SK-N-MC (cell line): Measurements from ENCODE around the gene TAGLN3.

Source experiments
- DNase-seq: peaks from one replicate; pipeline ENCODE4 v3.0.0-alpha.2; 2011; ENCODE audit warnings: low read depth, low spot score
- H3K27ac ChIP-seq: fragments of 200-600 bp; sonication (generic); 2 replicates; pipeline ENCODE4 v1.5.1; 2016; ENCODE audit warnings: mixed run types
- H3K36me3 ChIP-seq: fragments of 200-600 bp; sonication (generic); 2 replicates; pipeline ENCODE4 v1.6.1; 2017; ENCODE audit warnings: antibody characterized with exemption, low read length, mixed read lengths; ENCODE audit not compliant: insufficient read depth
- H3K4me3 ChIP-seq: fragments of 200-600 bp; sonication (generic); 2 replicates; pipeline ENCODE4 v1.5.1; 2016
- H3K9ac ChIP-seq: fragments of 200-600 bp; sonication (generic); 2 replicates; pipeline ENCODE4 v1.8.0; 2017; ENCODE audit warnings: mixed run types, mixed read lengths; ENCODE audit not compliant: insufficient read length
- H3K9me3 ChIP-seq: fragments of 200-600 bp; sonication (generic); 2 replicates; pipeline ENCODE4 v1.6.1; 2017; ENCODE audit warnings: low read depth, mild to moderate bottlenecking, antibody characterized with exemption, low read length, moderate library complexity, mixed read lengths
- EZH2 ChIP-seq: fragments of 200-600 bp; sonication (generic); IDR thresholded peaks from one replicate; pipeline ENCODE4 v1.6.1; 2017; ENCODE audit warnings: antibody characterized with exemption
- FOXP2 ChIP-seq: optimal IDR thresholded peaks from 2 replicates; pipeline ENCODE3; 2011; ENCODE audit warnings: mild to moderate bottlenecking, moderate library complexity; ENCODE audit not compliant: insufficient read depth; ENCODE audit errors: extremely low read length, control extremely low read depth
- POLR2AphosphoS5 ChIP-seq: IDR thresholded peaks from 2 replicates; pipeline ENCODE4 v1.6.1; 2012; ENCODE audit warnings: mild to moderate bottlenecking, low read depth, low read length, borderline replicate concordance

TAGLN3 gene

DNA sequence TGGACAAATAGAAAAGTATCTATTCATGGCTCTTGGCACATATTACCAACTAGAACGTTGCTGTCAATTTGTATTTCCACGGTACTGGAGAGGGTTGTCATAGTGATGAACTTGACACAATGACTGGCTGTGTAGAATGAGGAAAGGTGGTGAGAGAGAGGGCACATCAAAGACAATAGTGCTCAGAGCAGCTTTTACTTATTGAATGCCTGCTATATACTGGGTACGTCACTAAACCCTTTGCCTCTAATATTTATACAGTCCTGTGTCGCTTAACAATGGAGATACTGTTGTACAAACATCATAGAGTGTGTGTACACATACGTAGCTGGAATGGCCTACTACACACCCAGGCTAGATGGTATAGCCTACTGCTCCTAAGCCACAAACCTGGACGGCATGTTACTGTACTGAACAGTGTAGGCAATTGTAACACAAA lies 44.1 kb downstream of the TAGLN3 start:
- Histone ChIP-seq H3K9me3 (no peaks in the 10 kb centered on the region), H3K27ac (no peak overlapping the region), H3K36me3 (no peaks in the 10 kb centered on the region), H3K9ac (no peak overlapping the region), H3K4me3 (no peak overlapping the region)
- DNase-seq, result no peak
- TF ChIP-seq FOXP2 (no peak), POLR2AphosphoS5 (no peak), EZH2 (no peak)

DNA sequence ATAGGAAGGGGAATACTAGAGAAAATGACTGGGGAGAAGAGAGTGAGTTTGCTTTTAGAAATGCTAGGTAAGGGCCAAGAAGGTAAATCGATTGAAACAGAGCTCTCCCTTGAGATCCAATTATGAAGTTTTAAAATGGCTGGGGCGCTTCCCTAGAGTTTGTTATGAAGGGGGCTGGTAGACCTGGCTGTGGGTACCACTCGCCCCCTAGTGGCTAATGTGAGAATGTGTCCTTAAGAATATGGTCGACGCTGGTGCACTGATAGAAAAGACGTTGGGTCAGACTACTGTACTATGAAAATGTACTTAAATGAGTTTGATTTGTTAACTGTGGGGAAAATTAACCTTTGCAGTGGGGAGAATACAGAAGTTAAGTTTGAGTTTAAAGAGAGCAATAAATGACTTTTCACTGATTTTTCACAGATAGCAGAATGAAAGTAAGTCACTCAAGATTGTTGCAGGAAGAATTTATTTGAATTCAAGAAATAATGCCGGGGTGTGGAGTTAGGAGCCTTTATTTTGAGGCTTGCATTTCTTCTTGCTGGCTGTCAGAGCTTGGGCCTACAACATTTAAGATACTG lies 45.0 kb downstream of the TAGLN3 start:
- Histone ChIP-seq H3K27ac (no peak overlapping the region), H3K9me3 (no peaks in the 10 kb centered on the region), H3K36me3 (no peaks in the 10 kb centered on the region), H3K4me3 (peak overlapping the region; percentile 54), H3K9ac (no peak overlapping the region)
- TF ChIP-seq EZH2, result no peak
- TF ChIP-seq POLR2AphosphoS5, result no peak
- DNase-seq, result peak; percentile 18

DNA sequence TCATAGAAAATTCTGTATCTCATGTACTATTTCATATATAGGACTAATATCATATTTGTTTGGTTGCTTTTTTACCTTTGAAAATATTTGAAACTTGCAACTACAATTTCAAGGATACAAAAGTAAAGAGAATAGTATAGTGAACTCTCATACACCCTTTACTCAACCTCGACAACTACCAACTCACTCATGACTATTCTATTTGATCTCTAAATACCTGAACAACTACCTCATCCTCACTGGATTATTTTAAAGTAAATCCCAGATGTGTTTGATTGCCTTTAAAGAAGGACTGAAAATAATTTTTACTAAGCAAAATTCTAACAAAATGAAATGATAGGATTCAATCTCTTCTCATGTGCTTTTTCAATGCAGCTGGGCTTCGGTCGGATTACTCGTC lies 47.9 kb downstream of the TAGLN3 start:
- Histone ChIP-seq H3K36me3 (no peaks in the 10 kb centered on the region), H3K27ac (no peak overlapping the region), H3K9me3 (no peaks in the 10 kb centered on the region), H3K9ac (no peak overlapping the region), H3K4me3 (no peak overlapping the region)
- TF ChIP-seq POLR2AphosphoS5, result no peak
- no peak for TF ChIP-seq EZH2
- no peak for TF ChIP-seq FOXP2
- no peak for DNase-seq

DNA sequence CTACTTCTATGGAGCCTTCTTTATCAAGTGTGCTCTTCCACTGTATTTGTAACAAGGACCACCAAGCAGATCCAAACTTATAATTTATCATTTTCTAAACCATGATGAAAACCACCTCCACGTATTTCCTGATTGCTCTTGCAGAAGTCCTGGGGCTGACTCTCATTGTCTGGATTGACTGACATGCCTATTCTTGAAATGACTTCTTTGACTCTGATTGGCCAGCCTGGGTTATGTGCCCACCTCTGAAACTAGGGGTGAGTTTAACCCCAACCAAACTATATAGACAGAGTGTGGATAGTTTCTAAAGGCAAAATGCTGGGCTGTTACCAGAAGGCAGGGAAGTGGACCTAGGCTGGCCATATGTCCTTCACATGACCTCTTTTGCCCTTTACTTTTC lies 48.5 kb downstream of the TAGLN3 start:
- Histone ChIP-seq H3K4me3 (no peak overlapping the region), H3K9ac (no peak overlapping the region), H3K27ac (no peak overlapping the region), H3K9me3 (no peaks in the 10 kb centered on the region), H3K36me3 (no peaks in the 10 kb centered on the region)
- no peak for TF ChIP-seq POLR2AphosphoS5
- no peak for DNase-seq

DNA sequence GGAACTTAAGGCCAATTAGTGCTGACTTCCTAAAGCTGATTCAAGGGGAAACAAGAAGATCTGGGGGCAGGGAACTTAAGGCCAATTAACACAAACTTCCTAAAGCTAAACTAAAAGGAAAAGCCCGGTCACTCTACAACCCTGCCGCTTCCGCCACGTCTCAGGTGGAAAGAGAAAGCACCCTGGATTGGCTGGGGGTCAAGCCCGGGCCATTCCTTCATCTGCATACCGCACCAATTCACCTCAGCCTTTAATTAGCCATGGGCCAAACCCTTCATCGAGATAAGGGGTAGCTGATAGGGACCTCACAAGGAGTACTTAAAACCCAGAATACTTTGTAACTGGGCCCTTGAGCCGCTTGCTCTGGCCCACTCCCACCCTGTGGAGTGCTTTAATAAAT lies 50.2 kb downstream of the TAGLN3 start:
- DNase-seq, result no peak
- no peaks in the 10 kb centered on the region for H3K36me3 ChIP-seq
- H3K9me3 ChIP-seq, result no peaks in the 10 kb centered on the region
- no peak for TF ChIP-seq EZH2
- TF ChIP-seq FOXP2, result no peak
- no peak for TF ChIP-seq POLR2AphosphoS5
- H3K4me3 ChIP-seq, result no peak overlapping the region
- H3K27ac ChIP-seq, result no peak overlapping the region
- H3K9ac ChIP-seq, result no peak overlapping the region

DNA sequence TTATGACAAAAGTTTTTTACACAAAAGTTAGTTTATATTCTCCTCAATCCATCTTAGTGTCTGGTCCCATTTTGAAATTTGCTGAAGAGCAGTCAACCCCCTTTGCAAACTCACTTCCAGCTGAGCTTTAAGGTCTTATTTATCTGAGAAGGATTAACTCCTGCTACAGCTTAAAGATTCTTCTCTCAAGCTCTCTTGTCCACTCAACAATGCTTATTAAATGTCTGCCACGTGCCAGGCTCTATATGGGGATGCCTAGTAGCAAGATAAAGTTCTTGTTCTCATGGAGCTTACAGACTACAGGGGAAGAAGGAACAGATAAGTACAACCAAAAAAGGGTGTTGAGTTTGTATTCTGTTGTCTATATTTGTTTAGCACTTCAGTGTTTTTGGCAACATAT lies 54.5 kb downstream of the TAGLN3 start:
- TF ChIP-seq EZH2, result no peak
- TF ChIP-seq FOXP2, result no peak
- TF ChIP-seq POLR2AphosphoS5, result no peak
- Histone ChIP-seq H3K9ac (no peak overlapping the region), H3K9me3 (no peaks in the 10 kb centered on the region), H3K36me3 (no peaks in the 10 kb centered on the region), H3K27ac (no peak overlapping the region), H3K4me3 (no peak overlapping the region)
- DNase-seq, result no peak

DNA sequence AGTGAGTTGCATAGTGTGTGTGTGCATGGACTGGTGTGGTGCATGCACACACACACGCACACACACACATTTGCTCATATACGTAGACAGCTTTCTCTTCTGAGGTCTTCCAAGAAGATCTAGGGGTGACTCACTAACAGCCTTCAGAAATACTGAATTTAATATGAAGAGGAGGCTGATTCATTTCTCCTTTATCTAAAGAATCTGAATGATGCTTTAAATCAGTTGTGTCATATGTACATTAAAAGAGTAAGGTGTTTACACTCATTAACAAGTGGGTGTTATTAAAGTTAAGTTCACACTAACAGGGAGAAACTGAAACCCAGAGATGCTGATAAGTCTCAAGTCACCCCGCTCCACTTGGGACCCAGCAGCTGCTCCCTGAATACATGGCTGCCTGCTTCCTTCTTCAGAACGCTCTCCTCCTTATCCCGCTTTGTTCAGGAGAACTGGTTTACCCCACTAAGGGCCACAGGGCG lies 57.8 kb downstream of the TAGLN3 start:
- H3K27ac ChIP-seq, result no peak overlapping the region
- H3K36me3 ChIP-seq, result no peaks in the 10 kb centered on the region
- H3K9ac ChIP-seq, result no peak overlapping the region
- no peaks in the 10 kb centered on the region for H3K9me3 ChIP-seq
- TF ChIP-seq FOXP2 (no peak), POLR2AphosphoS5 (no peak), EZH2 (no peak)
- H3K4me3 ChIP-seq, result no peak overlapping the region
- DNase-seq, result no peak

DNA sequence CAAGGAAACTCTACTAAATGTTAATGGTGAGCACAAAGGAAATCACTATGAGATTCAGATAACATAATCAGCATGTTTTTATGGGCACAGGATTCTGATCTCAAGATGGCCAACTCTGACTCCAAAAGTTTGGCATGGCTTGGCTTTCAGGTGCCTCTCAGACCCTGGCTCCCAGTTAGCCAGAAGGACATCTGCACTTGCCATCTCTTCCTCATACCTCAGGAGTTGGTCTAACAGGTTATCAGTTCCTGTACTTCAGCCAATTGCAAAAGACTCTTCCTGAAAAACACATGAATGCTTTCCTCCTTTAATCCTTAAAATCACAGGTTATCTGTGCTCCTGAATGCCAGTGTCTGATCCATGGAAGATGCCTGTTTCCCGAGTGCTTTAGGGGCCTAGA lies 60.8 kb downstream of the TAGLN3 start:
- Histone ChIP-seq H3K4me3 (no peak overlapping the region), H3K36me3 (no peaks in the 10 kb centered on the region), H3K9ac (no peak overlapping the region), H3K27ac (no peak overlapping the region), H3K9me3 (no peaks in the 10 kb centered on the region)
- TF ChIP-seq FOXP2, result no peak
- TF ChIP-seq EZH2, result no peak
- no peak for TF ChIP-seq POLR2AphosphoS5
- no peak for DNase-seq

DNA sequence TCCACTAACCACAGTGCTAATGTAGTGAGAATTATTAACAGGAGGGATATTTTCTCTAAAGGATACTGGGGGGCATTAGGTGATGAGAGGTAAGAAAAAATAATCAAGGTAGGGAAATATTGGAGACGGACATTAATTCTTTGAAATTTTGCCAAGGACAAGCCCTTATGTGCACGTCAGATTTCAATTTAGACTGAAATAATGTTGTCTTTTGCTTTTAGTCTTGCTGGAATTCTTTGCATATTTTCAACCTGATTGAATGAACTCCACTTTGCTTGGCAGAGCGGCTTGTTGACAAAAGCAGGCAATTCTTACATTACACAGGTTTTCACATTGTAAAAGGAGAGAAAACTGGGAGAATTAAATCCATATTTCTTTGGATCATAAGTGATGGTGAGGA lies 62.4 kb downstream of the TAGLN3 start:
- Histone ChIP-seq H3K27ac (no peak overlapping the region), H3K9me3 (no peaks in the 10 kb centered on the region)
- TF ChIP-seq POLR2AphosphoS5 (no peak), FOXP2 (no peak), EZH2 (no peak)

More for the DNA sequence above, 62.4 kb downstream of the TAGLN3 start:
- H3K4me3 ChIP-seq, result no peak overlapping the region
- DNase-seq, result no peak
- H3K36me3 ChIP-seq, result no peaks in the 10 kb centered on the region
- H3K9ac ChIP-seq, result no peak overlapping the region
